ENCODE data around the gene GRAMD2A. TPM values are rescaled to one million over a fixed set of nuclear protein-coding genes. Genes with fewer than 3 reads are reported as not detected.

GRAMD2A gene
- total and polyA plus RNA-seq, 2 experiments from 2014 or later = 0.70 to 2.8 TPM

- TF ChIP-seq EZH2phosphoT487 (IDR thresholded peaks at IDR 0.05; ENCODE audit: unreplicated experiment) (no peak), POLR2AphosphoS5 (IDR thresholded peaks at IDR 0.05; ENCODE audit: low read depth) (no peak), ZNF114 (CRISPR knock-in tag; IDR thresholded peaks at IDR 0.05) (no peak), STAT1 (IDR thresholded peaks at IDR 0.05; ENCODE audit: unreplicated experiment) (no peak)
Observed at GRCh38 chr15:72220687-72221086, 23.1 kb upstream of the GRAMD2A start (continued).

GRCh38 chr15:72217216-72217615, 19.6 kb upstream of the GRAMD2A start:
- Mint-ChIP-seq H3K27me3 (ENCODE audit: insufficient read depth, low read depth, poor library complexity) (peaks cover 5% of the 10 kb centered on the region), H3K9me3 (no peaks in the 10 kb centered on the region), H3K4me1 (peaks cover 15% of the 10 kb centered on the region; the same call in 2 of the 3 replicates), H3K27ac (no peak overlapping the region; the same call in 1 of the 2 replicates), H3K36me3 (ENCODE audit: low read depth) (peaks cover 87% of the 10 kb centered on the region), H3K4me3 (no peak overlapping the region)
- peaks cover 83% of the 10 kb centered on the region for H4K20me1 ChIP-seq (replicated peaks; ENCODE audit: insufficient read depth)
- H3K79me2 ChIP-seq (replicated peaks; ENCODE audit: insufficient read depth) = peaks cover 83% of the 10 kb centered on the region
- no peaks in the 10 kb centered on the region for H3K27me3 ChIP-seq (ENCODE audit: insufficient read depth)
- H3K4me1 ChIP-seq (ENCODE audit: insufficient read depth) = peaks cover 5% of the 10 kb centered on the region
- H2AFZ ChIP-seq = no peak overlapping the region
- no peak overlapping the region for H3K4me3 ChIP-seq
- no peak for ATAC-seq
- peaks cover 87% of the 10 kb centered on the region for H3K36me3 ChIP-seq (ENCODE audit: insufficient read depth)
- DNase-seq (ENCODE audit: low spot score) = no peak
- H3K4me2 ChIP-seq = no peak overlapping the region
- no peak overlapping the region; the same call in 1 of the 2 replicates for H3K27ac ChIP-seq (ENCODE audit: low read depth)
- TF ChIP-seq JUNB (IDR thresholded peaks at IDR 0.05; ENCODE audit: unreplicated experiment) = no peak
- no peak for TF ChIP-seq REST (IDR thresholded peaks at IDR 0.05; ENCODE audit: unreplicated experiment)
- TF ChIP-seq STAT1 (IDR thresholded peaks at IDR 0.05; ENCODE audit: unreplicated experiment) = no peak
- TF ChIP-seq EZH2 (IDR thresholded peaks at IDR 0.05; ENCODE audit: low read depth, unreplicated experiment) = no peak
- TF ChIP-seq ZNF331 (CRISPR knock-in tag; IDR thresholded peaks at IDR 0.05; ENCODE audit: low read depth) = no peak
- TF ChIP-seq ZNF114 (CRISPR knock-in tag; IDR thresholded peaks at IDR 0.05) = no peak
- no peak for TF ChIP-seq CREB1 (CRISPR knock-in tag; IDR thresholded peaks at IDR 0.05; ENCODE audit: low read depth)
- no peak for TF ChIP-seq ETS1 (IDR thresholded peaks at IDR 0.05)
- no peak for TF ChIP-seq NANOG (IDR thresholded peaks at IDR 0.05; ENCODE audit: borderline replicate concordance)
- peaks cover 30% of the 10 kb centered on the region for H3F3A ChIP-seq (replicated peaks; ENCODE audit: low read depth)
- H3K9me2 ChIP-seq (ENCODE audit: insufficient read depth) = no peaks in the 10 kb centered on the region

Measured in GM23338 (cell line).